PC-3 (cell line): ENCODE data around the gene DCAF6. TPM values are rescaled to one million over a fixed set of nuclear protein-coding genes. Genes with fewer than 3 reads are reported as not detected.

Experiments used
- ATAC-seq: fragments of 200-7000 bp; cut with Tn5 transposase; 2 replicates; pipeline ENCODE4 v1.9.1; 2020; ENCODE audit warnings: mild to moderate bottlenecking, moderate library complexity
- BruUV-seq: library from RNA; stranded (reverse); fragments of 400-500 nt; replicated peaks from 2 replicates; lab custom pipeline; 2021; lab: Mats Ljungman, UMichigan
- CTCF ChIA-PET: fragments of 300-600 bp; sonication (Branson Sonifier 250); formaldehyde crosslinking; loops from one replicate; lab custom pipeline; 2022; ENCODE audit warnings: antibody characterized with exemption; lab: Charles Lee
- POLR2A ChIA-PET: fragments of 300-600 bp; sonication (Branson Sonifier 250); formaldehyde crosslinking; loops from one replicate; lab custom pipeline; 2022; ENCODE audit warnings: antibody characterized with exemption; ENCODE audit not compliant: unreplicated experiment; lab: Charles Lee
- DNase-seq: peaks from one replicate; pipeline ENCODE4 v3.0.0-alpha.2; 2015
- H2AFZ ChIP-seq: fragments of 300-600 bp; sonication (generic); 2 replicates; pipeline ENCODE4 v1.6.0; 2016; ENCODE audit warnings: antibody characterized with exemption, low read length
- H3F3A ChIP-seq: fragments of 300-600 bp; sonication (generic); one replicate; pipeline ENCODE4 v1.6.0; 2017; ENCODE audit warnings: antibody characterized with exemption, low read length, control low read depth, mild to moderate bottlenecking; ENCODE audit not compliant: unreplicated experiment
- H3K27ac ChIP-seq: fragments of 300-600 bp; sonication (generic); 2 replicates; pipeline ENCODE4 v1.5.1; 2016; ENCODE audit warnings: mild to moderate bottlenecking, low read length
- H3K27me3 ChIP-seq: fragments of 300-600 bp; sonication (generic); 2 replicates; pipeline ENCODE4 v1.6.1; 2016; ENCODE audit warnings: low read length, mixed read lengths
- H3K36me3 ChIP-seq: fragments of 300-600 bp; sonication (generic); 2 replicates; pipeline ENCODE4 v1.6.1; 2016; ENCODE audit warnings: low read depth, mixed run types, low read length, mixed read lengths
- H3K4me1 ChIP-seq: fragments of 300-600 bp; sonication (generic); 2 replicates; pipeline ENCODE4 v1.5.1; 2016; ENCODE audit warnings: low read length; ENCODE audit not compliant: insufficient read depth
- H3K4me2 ChIP-seq: fragments of 300-600 bp; sonication (generic); 2 replicates; pipeline ENCODE4 v1.6.0; 2016; ENCODE audit warnings: low read length
- H3K4me3 ChIP-seq: fragments of 300-600 bp; sonication (generic); 2 replicates; pipeline ENCODE4 v1.5.1; 2016; ENCODE audit warnings: mild to moderate bottlenecking, low read length, mixed read lengths
- H3K79me2 ChIP-seq: fragments of 300-600 bp; sonication (generic); 2 replicates; pipeline ENCODE4 v1.6.1; 2017; ENCODE audit warnings: low read length, mixed read lengths
- H3K9ac ChIP-seq: fragments of 300-600 bp; sonication (generic); 2 replicates; pipeline ENCODE4 v1.6.0; 2016; ENCODE audit warnings: mild to moderate bottlenecking, low read length
- H3K9me2 ChIP-seq: fragments of 300-600 bp; sonication (generic); replicated peaks from 2 replicates; pipeline ENCODE4 v1.6.1; 2016; ENCODE audit warnings: mixed run types, low read length, mixed read lengths
- H3K9me3 ChIP-seq: fragments of 300-600 bp; sonication (generic); 2 replicates; pipeline ENCODE4 v1.6.1; 2016; ENCODE audit warnings: low read length, mixed read lengths
- H4K20me1 ChIP-seq: fragments of 300-600 bp; sonication (generic); 2 replicates; pipeline ENCODE4 v1.6.1; 2016; ENCODE audit warnings: low read length, mixed read lengths
- CTCF ChIP-seq: fragments of 300-600 bp; sonication (generic); conservative IDR thresholded peaks from 2 replicates; pipeline ENCODE4 v1.5.1; 2017; ENCODE audit warnings: antibody characterized with exemption, low read depth, mild to moderate bottlenecking, low read length
- EZH2 ChIP-seq: fragments of 300-600 bp; sonication (generic); IDR thresholded peaks from one replicate; pipeline ENCODE4 v1.6.1; 2017; ENCODE audit warnings: antibody characterized with exemption, mild to moderate bottlenecking, low read length; ENCODE audit not compliant: unreplicated experiment
- EZH2phosphoT487 ChIP-seq: fragments of 300-600 bp; sonication (generic); IDR thresholded peaks from 2 replicates; pipeline ENCODE4 v1.6.1; 2018; ENCODE audit warnings: mild to moderate bottlenecking, antibody characterized with exemption, low read length, borderline replicate concordance
- intact Hi-C: fragments of 100-400 bp; cut with micrococcal nuclease; formaldehyde crosslinking; loops from 2 replicates; pipeline ENCODE4 v1.9.0; 2023
- total RNA-seq: library from RNA; depleted of rRNA; stranded (reverse); fragments of >200 nt; gene quantifications from 2 replicates; pipeline ENCODE4 v1.2.3, GENCODE V29; 2014

The DCAF6 gene
- total RNA-seq, 1 experiment from 2014 or later = 29.1 TPM

DNA sequence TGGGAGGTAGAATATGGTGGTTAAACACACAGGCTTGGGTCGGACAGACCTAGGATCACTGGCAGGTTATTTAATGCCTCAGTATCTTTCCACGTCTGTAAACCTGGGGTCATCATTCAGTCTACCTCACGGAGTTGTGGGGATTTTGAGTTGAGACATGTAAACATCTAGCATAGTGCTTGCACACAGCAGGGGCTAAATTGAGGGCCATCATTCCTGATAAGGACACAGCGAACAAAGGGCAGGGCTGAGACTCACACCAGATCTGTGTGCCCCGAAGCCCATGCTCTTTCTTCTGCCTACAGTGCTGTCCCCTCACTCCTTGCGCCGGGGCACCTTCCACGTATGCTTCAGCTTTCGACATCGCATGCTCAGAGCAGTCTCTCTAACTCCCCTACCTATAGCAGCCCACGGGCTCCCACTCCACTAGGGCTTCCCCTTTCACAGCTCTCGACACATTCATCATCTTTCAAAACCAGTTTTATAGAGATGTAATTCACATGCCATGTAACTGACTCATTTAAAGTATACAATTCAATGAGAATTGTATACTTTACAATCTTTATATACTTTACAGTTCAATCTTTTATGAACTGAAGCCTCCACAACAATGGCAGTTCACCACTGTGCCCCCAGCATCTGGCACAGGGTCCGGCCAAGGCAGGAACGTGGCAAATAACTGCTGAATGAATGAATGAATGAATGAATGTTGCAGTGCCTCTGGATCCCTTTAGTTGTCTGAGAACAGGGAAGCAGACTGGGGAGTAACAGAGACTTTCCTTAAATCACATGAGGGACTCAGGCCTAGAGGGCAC lies 152.2 kb downstream of the DCAF6 start:
- Histone ChIP-seq H3K36me3 (no peaks in the 10 kb centered on the region), H3K9ac (no peak overlapping the region), H3K9me2 (no peaks in the 10 kb centered on the region), H2AFZ (no peak overlapping the region), H3K4me2 (peak overlapping the region; percentile 22), H3K27ac (peak overlapping the region; percentile 42), H3K4me1 (peaks cover 17% of the 10 kb centered on the region), H3K27me3 (no peaks in the 10 kb centered on the region), H4K20me1 (no peaks in the 10 kb centered on the region), H3K9me3 (no peaks in the 10 kb centered on the region), H3K79me2 (no peaks in the 10 kb centered on the region), H3K4me3 (no peak overlapping the region), H3F3A (no peaks in the 10 kb centered on the region)
- POLR2A ChIA-PET = no interaction called here
- intact Hi-C loops = loop anchor here (1.0 to 5.0 kb wide), 2 partner anchors 20 to 59 kb away; no protein-coding TSS in a partner anchor
- peak; percentile 77 for DNase-seq
- BruUV-seq = no TSS peak
- TF ChIP-seq EZH2 (no peak), CTCF (no peak), EZH2phosphoT487 (no peak)
- peak; percentile 83 for ATAC-seq
- CTCF ChIA-PET = interaction anchor here (0.5 kb wide), 1 partner anchor 75 kb away, joined by 4 read pairs; no protein-coding TSS in a partner anchor

- H4K20me1 ChIP-seq = no peaks in the 10 kb centered on the region
- no peak overlapping the region for H3K4me3 ChIP-seq
- no peak overlapping the region for H2AFZ ChIP-seq
- no peaks in the 10 kb centered on the region for H3K9me3 ChIP-seq
- peak overlapping the region; percentile 22 for H3K4me2 ChIP-seq
- H3K9me2 ChIP-seq = no peaks in the 10 kb centered on the region
- H3F3A ChIP-seq = no peaks in the 10 kb centered on the region
- BruUV-seq = no TSS peak
- DNase-seq (no peak), ATAC-seq (peak; percentile 11; the same call in 1 of the 2 replicates)
- no peaks in the 10 kb centered on the region for H3K79me2 ChIP-seq
- peaks cover 17% of the 10 kb centered on the region for H3K4me1 ChIP-seq
- H3K9ac ChIP-seq = no peak overlapping the region
- ChIA-PET POLR2A (no interaction called here), CTCF (no interaction called here)
- peak overlapping the region; percentile 42 for H3K27ac ChIP-seq
- no peaks in the 10 kb centered on the region for H3K36me3 ChIP-seq
- TF ChIP-seq EZH2phosphoT487 (no peak), CTCF (no peak), EZH2 (no peak)
- no peaks in the 10 kb centered on the region for H3K27me3 ChIP-seq
- intact Hi-C loops = loop anchor here (5.0 kb wide), 1 partner anchor 58 kb away; no protein-coding TSS in a partner anchor
Measured at GRCh38 chr1:168089326-168089978, 153.0 kb downstream of the DCAF6 start.

DNA sequence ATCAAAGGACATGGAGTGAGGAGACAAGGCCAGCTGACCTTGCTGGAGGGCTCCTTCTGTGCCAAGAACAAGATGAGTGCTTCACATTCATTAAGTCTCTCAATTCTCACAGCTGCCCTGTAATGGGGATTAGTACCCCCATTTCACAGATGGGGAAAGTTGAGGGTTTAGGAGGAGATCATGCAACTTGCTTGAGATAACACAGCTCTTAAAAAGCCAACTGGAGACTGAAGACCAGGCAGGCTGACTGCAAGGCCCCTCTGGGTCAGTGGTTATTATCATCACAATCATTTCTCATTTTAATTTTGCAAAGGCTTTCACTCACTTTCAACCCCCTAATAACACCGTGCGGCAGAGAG lies 153.5 kb downstream of the DCAF6 start:
- H3K4me1 ChIP-seq = peaks cover 17% of the 10 kb centered on the region
- H3K9me3 ChIP-seq = no peaks in the 10 kb centered on the region
- no peak for ATAC-seq
- H3K27me3 ChIP-seq = no peaks in the 10 kb centered on the region
- ChIA-PET POLR2A (no interaction called here), CTCF (no interaction called here)
- H3K9ac ChIP-seq = no peak overlapping the region
- H3K9me2 ChIP-seq = no peaks in the 10 kb centered on the region
- no peak overlapping the region for H3K4me2 ChIP-seq
- no TSS peak for BruUV-seq
- no peak overlapping the region for H3K4me3 ChIP-seq
- no peak for TF ChIP-seq CTCF
- TF ChIP-seq EZH2phosphoT487 = no peak
- no peak for TF ChIP-seq EZH2
- H3K36me3 ChIP-seq = no peaks in the 10 kb centered on the region
- no peak overlapping the region for H3K27ac ChIP-seq
- no peaks in the 10 kb centered on the region for H3K79me2 ChIP-seq
- H3F3A ChIP-seq = no peaks in the 10 kb centered on the region
- H2AFZ ChIP-seq = no peak overlapping the region
- DNase-seq = no peak
- no peaks in the 10 kb centered on the region for H4K20me1 ChIP-seq
- intact Hi-C loops = loop anchor here (5.0 kb wide), 1 partner anchor 57 kb away; no protein-coding TSS in a partner anchor
